Caco-2 (cell line): ENCODE results near the gene TSPAN32. TPM values are rescaled to one million over a fixed set of nuclear protein-coding genes. Genes with fewer than 3 reads are reported as not detected.

Experiments used
- BruUV-seq: library from RNA; stranded (reverse); fragments of 400-500 nt; replicated peaks from 2 replicates; lab custom pipeline; 2021; lab: Mats Ljungman, UMichigan
- CTCF ChIA-PET: fragments of 300-600 bp; sonication (Branson Sonifier 250); formaldehyde crosslinking; loops from one replicate; lab custom pipeline; 2022; ENCODE audit warnings: antibody characterized with exemption; lab: Charles Lee
- POLR2A ChIA-PET: fragments of 300-600 bp; sonication (Branson Sonifier 250); formaldehyde crosslinking; loops from one replicate; lab custom pipeline; 2022; ENCODE audit warnings: antibody characterized with exemption; lab: Charles Lee
- DNase-seq, 2 experiments: peaks; one replicate each; pipeline versions ENCODE4 v3.0.0 to v3.0.0-alpha.2; 2020 to 2022
- H3K27me3 ChIP-seq: replicated peaks from 2 replicates; pipeline ENCODE4 v1.6.0; 2011; ENCODE audit warnings: low read length; ENCODE audit not compliant: control insufficient read depth, insufficient read depth
- H3K36me3 ChIP-seq: 2 replicates; pipeline ENCODE4 v1.5.1; 2011; ENCODE audit warnings: low read length; ENCODE audit not compliant: control insufficient read depth, insufficient read depth
- H3K4me1 ChIP-seq: fragments of 250-450 bp; sonication (Bioruptor Pico); 2 replicates; pipeline ENCODE4 v1.5.1; 2020; ENCODE audit warnings: mild to moderate bottlenecking
- H3K4me3 ChIP-seq: 2 replicates; pipeline ENCODE4 v1.5.1; 2011; ENCODE audit warnings: low read depth, mild to moderate bottlenecking, control low read depth, low read length
- H3K9me3 ChIP-seq: fragments of 250-450 bp; sonication (Bioruptor Pico); 2 replicates; pipeline ENCODE4 v1.5.1; 2020; ENCODE audit warnings: mild to moderate bottlenecking, moderate library complexity
- H3K27ac Mint-ChIP-seq: one replicate; pipeline ENCODE4 v1.8.0; 2022; ENCODE audit warnings: mixed read lengths; ENCODE audit not compliant: unreplicated experiment
- H3K27me3 Mint-ChIP-seq: one replicate; pipeline ENCODE4 v1.8.0; 2022; ENCODE audit warnings: mixed read lengths; ENCODE audit not compliant: insufficient read depth, unreplicated experiment
- H3K36me3 Mint-ChIP-seq: one replicate; pipeline ENCODE4 v1.8.0; 2022; ENCODE audit warnings: mild to moderate bottlenecking, mixed read lengths; ENCODE audit not compliant: insufficient read depth, unreplicated experiment
- H3K4me1 Mint-ChIP-seq: one replicate; pipeline ENCODE4 v1.8.0; 2022; ENCODE audit warnings: low read depth, mixed read lengths; ENCODE audit not compliant: unreplicated experiment
- H3K4me3 Mint-ChIP-seq: one replicate; pipeline ENCODE4 v1.8.0; 2022; ENCODE audit warnings: mild to moderate bottlenecking, moderate library complexity, mixed read lengths; ENCODE audit not compliant: unreplicated experiment
- H3K9me3 Mint-ChIP-seq: one replicate; pipeline ENCODE4 v1.8.0; 2022; ENCODE audit warnings: mixed read lengths; ENCODE audit not compliant: unreplicated experiment
- intact Hi-C: fragments of 100-400 bp; cut with micrococcal nuclease; formaldehyde crosslinking; loops from one replicate; pipeline ENCODE4 v1.10.0; 2022; ENCODE audit not compliant: unreplicated experiment
- total RNA-seq: library from RNA; stranded (reverse); gene quantifications from 2 replicates; pipeline ENCODE4 v1.2.3, GENCODE V29; 2022
- TF ChIP-seq, protein P1 (sequence below), 2 experiments: fragments of 200-600 bp in 1 of 2; IDR thresholded peaks; 1 replicate in 1 of 2; 2 replicates in 1 of 2; pipeline versions ENCODE4 v1.5.1 to v1.8.0; 2011 to 2022; ENCODE audit warnings: antibody characterized with exemption in 1 of 2, control low read depth in 1 of 2, inconsistent platforms in 1 of 2, low read depth in 1 of 2, low read length in 1 of 2, mild to moderate bottlenecking in 1 of 2, moderate library complexity in 1 of 2; ENCODE audit not compliant: insufficient read depth in 1 of 2, severe bottlenecking in 1 of 2, unreplicated experiment in 1 of 2

Gene TSPAN32
- total RNA-seq, 1 experiment from 2014 or later: 1.2 TPM

DNA sequence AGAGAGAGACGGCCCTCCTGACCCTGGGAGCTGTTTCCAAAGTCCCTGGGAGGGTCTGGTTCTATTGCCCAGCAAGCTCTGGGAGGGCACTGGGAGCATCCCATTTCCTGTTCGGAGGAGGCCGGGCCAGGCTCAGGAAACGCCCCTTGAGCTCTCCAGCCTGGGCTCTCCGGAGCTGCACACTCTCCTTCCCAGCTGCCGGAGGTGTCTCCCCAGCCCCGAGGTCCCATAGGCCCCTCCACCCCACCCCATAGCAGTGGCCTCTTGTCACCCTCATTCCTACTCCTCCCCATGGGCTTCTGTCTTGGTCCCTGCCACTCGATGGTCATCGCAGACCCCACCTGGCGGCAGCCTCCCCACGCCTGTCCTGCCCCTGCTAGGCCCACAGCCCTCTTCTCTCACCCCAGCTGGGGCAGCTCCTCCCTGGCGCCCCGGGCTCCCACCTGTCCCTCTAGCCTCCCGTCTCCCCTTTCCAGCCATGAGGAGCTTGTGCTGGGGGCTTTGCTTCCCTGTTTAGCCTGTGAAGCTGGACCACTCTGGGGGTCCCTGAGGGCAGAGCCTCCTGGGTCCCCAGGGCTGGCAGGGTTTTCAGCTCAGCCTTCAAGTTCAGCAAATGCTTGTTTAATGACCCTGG is 2.8 kb downstream of the TSPAN32 start:
- H3K36me3 ChIP-seq: no peaks in the 10 kb centered on the region
- Mint-ChIP-seq H3K4me1 (peaks cover 2% of the 10 kb centered on the region), H3K27me3 (no peaks in the 10 kb centered on the region), H3K9me3 (no peaks in the 10 kb centered on the region), H3K4me3 (no peak overlapping the region), H3K27ac (peak overlapping the region; percentile 75), H3K36me3 (no peaks in the 10 kb centered on the region)
- POLR2A ChIA-PET: interaction anchor here (0.5 to 0.9 kb wide), 4 partner anchors 72 to 116 kb away, joined by 3 to 8 read pairs (median 6); partner anchors contain the start of genes CD81 and TSSC4
- no peak for DNase-seq
- intact Hi-C loops: loop anchor here (1.0 to 5.0 kb wide), 2 partner anchors 116 to 228 kb away; no protein-coding TSS in a partner anchor
- no peak overlapping the region for H3K4me3 ChIP-seq
- CTCF ChIA-PET: interaction anchor here (0.6 to 9.8 kb wide), 18 partner anchors 12 to 1177 kb away, joined by 3 to 128 read pairs (median 4); partner anchors contain the start of gene TSSC4
- no TSS peak for BruUV-seq
- TF ChIP-seq, protein P1, sequence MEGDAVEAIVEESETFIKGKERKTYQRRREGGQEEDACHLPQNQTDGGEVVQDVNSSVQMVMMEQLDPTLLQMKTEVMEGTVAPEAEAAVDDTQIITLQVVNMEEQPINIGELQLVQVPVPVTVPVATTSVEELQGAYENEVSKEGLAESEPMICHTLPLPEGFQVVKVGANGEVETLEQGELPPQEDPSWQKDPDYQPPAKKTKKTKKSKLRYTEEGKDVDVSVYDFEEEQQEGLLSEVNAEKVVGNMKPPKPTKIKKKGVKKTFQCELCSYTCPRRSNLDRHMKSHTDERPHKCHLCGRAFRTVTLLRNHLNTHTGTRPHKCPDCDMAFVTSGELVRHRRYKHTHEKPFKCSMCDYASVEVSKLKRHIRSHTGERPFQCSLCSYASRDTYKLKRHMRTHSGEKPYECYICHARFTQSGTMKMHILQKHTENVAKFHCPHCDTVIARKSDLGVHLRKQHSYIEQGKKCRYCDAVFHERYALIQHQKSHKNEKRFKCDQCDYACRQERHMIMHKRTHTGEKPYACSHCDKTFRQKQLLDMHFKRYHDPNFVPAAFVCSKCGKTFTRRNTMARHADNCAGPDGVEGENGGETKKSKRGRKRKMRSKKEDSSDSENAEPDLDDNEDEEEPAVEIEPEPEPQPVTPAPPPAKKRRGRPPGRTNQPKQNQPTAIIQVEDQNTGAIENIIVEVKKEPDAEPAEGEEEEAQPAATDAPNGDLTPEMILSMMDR (IDR thresholded peaks at IDR 0.05; ENCODE audit: insufficient read depth in 1 of 2, low read depth in 1 of 2, low read length in 1 of 2, severe bottlenecking in 1 of 2, unreplicated experiment in 1 of 2): no peak
- H3K4me1 ChIP-seq: peaks cover 44% of the 10 kb centered on the region
- no peaks in the 10 kb centered on the region for H3K9me3 ChIP-seq
- no peaks in the 10 kb centered on the region for H3K27me3 ChIP-seq

DNA sequence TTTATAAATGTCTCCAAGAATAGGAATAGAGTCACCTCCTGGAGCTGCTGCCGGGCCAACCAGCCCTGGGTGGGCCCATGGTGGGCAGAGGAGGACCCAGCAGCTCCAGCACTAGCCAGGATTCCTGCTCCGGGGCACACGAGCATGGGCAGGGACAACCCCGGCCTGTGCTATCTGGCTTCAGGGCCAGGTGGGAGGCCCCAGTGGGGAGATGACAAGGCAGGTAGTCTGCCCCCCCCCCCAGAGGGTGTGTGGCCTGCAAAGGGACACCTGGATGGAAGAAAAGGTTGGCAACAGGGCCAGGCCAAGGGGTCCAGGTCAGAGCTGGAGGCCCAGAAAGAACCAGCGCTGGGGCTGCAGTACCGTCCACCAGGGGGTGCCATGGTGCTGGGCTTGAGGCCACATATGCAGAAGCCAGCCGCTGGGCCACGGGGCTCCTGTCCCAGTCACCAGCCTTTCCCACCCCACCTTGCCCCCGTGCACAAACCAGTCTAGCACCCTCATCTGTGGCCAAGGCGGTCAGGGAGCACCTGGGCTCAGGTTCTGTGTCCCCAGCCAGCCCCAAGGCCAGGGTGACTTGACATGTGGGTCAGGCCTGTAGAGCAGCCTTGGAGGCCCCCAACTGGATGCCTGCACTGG is 3.4 kb downstream of the TSPAN32 start:
- H3K27me3 Mint-ChIP-seq: no peaks in the 10 kb centered on the region

More for the DNA sequence above, 3.4 kb downstream of the TSPAN32 start:
- H3K4me1 ChIP-seq: peaks cover 44% of the 10 kb centered on the region
- POLR2A ChIA-PET: interaction anchor here (0.6 to 0.9 kb wide), 4 partner anchors 72 to 116 kb away, joined by 3 to 8 read pairs (median 5); partner anchors contain the start of gene TSSC4
- DNase-seq: peak; percentile 84 to 89
- no peaks in the 10 kb centered on the region for H3K27me3 ChIP-seq
- no peaks in the 10 kb centered on the region for H3K4me1 Mint-ChIP-seq
- H3K4me3 ChIP-seq: no peak overlapping the region
- no peaks in the 10 kb centered on the region for H3K9me3 Mint-ChIP-seq
- no peak overlapping the region for H3K4me3 Mint-ChIP-seq
- H3K27ac Mint-ChIP-seq: no peak overlapping the region
- CTCF ChIA-PET: interaction anchor here (0.6 to 9.8 kb wide), 23 partner anchors 11 to 1291 kb away, joined by 3 to 128 read pairs (median 3); partner anchors contain the start of gene TSSC4
- BruUV-seq: no TSS peak
- intact Hi-C loops: loop anchor here (1.0 to 5.0 kb wide), 2 partner anchors 115 to 227 kb away; no protein-coding TSS in a partner anchor
- TF ChIP-seq, protein P1 (IDR thresholded peaks at IDR 0.05; ENCODE audit: insufficient read depth in 1 of 2, low read depth in 1 of 2, low read length in 1 of 2, severe bottlenecking in 1 of 2, unreplicated experiment in 1 of 2): peak; percentile 89 to 95
- H3K36me3 Mint-ChIP-seq: no peaks in the 10 kb centered on the region
- H3K36me3 ChIP-seq: no peaks in the 10 kb centered on the region
- no peaks in the 10 kb centered on the region for H3K9me3 ChIP-seq
